EH (cell line): ENCODE measurements around the gene COA3.

Experiments
- DNase-seq: peaks from one replicate; pipeline ENCODE4 v3.0.0-alpha.2; 2015; ENCODE audit warnings: low read depth

The COA3 gene

DNA sequence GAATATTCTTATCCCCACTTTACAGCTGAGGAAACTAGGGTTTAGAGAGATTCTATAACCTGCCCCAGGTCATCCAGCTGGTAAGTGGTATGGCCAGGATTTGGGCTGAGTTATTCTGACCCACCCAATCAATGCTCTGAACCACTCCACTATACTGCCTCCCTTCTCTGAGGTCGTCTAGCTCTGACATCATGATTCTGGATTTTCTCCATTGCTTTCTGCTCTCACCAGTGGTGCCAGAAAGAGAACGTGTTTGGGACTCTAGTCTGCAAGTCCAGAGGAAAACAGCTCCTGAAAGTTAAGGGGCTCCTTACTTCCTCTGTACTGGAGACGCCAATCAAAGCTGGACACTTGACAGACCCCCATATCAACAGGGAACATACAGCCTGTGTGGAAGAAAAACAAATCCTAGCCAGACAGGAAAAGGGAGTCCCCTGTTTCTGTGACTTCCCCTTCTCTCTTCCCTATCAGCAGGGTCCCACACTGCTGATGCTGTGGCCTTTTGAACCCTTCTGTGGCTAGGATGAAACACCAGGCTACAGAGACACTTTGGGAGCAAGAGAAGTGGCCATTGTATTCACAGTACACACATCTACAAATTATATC, 47.7 kb downstream of the COA3 start:
- DNase-seq: no peak

DNA sequence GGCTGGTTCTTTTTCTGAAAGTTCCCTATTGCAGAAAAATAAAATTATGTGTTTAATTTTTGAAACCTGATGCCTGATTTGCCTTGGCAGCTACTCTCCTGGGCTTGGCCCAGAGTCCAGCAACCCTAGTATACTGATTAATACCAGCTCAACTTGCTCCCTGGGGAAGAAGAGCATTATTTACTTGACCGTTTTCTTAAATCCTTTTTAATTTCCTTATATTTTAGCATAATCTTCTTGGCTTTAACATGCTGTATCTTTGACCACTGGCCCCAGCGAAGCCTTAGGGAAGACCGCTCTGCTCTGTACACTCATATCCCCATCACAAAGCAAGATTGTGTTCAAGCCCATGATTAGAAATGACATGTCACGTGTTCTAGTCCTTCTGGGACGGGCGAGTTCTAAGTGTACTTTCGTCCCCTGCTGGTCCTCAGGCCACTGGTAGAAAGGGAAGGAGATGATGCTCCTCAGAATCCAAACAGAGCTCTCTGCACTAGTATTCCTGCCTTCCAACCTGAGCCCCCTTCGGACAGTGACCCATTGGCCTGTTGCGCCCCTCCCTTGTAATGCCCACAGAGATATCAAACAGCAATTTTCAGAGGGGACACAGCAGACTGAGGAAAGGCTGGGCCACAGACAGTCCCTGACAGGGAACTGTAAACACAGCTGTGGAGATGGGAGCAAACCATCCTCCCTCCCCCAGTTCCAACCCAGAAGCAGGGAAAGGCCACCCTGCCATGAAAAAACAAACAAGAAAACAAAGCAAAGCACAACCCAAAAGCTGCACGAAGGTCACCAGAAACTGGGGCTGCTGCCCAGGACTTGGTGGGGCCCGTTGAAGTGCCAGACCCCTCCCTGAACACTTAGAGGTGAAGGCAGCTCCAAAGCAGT, 49.4 kb downstream of the COA3 start:
- no peak for DNase-seq

DNA sequence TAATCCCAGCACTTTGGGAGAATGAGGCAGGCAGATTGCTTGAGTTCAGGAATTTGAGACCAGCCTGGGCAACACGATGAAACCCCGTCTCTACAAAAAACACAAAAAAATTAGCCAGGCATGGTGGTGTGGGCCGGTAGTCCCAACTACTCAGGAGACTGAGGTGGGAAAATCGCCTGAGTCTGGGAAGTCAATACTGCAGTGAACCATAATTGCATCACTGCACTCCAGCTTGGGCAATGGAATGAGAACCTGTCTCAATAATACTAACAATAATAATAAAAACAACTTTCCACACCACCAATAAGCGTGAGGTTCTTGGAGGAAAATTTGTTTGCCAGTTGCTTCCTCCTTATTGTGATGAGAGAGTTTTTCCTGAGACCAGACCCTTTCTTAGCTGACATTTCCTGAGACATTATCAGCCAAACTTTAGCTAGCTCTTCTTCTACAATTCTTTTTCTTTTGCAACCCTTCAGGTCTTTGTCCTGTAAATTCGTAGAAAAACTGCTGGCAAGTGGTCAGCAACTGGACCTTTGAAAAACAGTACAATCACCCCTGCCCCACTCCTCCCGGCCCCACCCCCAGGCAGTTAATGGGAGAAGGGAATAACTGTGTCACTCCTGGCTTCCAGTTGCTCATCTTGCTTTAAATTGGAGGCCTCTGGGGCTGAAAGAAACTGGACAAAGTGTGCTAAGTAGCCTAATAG, 50.1 kb downstream of the COA3 start:
- no peak for DNase-seq
